H9 (cell line): ENCODE results near the gene POLR3C. TPM values are rescaled to one million over a fixed set of nuclear protein-coding genes. Genes with fewer than 3 reads are reported as not detected.

Source experiments
- DNase-seq: peaks from one replicate; pipeline ENCODE4 v3.0.0-alpha.2; 2017
- H2AFZ ChIP-seq: one replicate; pipeline ENCODE4 v1.6.1; 2013; ENCODE audit warnings: mild to moderate bottlenecking, low read length, control low read depth, moderate library complexity
- H2AK5ac ChIP-seq: 2 replicates; pipeline ENCODE4 v1.6.1; 2013; ENCODE audit warnings: low read length, control low read depth, mixed read lengths; ENCODE audit not compliant: insufficient read length
- H2BK120ac ChIP-seq: one replicate; pipeline ENCODE4 v1.6.1; 2013; ENCODE audit warnings: low read depth, mild to moderate bottlenecking, low read length, control low read depth, inconsistent platforms; ENCODE audit not compliant: poor library complexity, severe bottlenecking
- H2BK12ac ChIP-seq: 2 replicates; pipeline ENCODE4 v1.6.1; 2013; ENCODE audit warnings: low read length, control low read depth, mixed read lengths, low read depth; ENCODE audit not compliant: insufficient read length
- H2BK15ac ChIP-seq: 2 replicates; pipeline ENCODE4 v1.6.1; 2013; ENCODE audit warnings: low read depth, low read length, control low read depth
- H2BK20ac ChIP-seq: one replicate; pipeline ENCODE4 v1.6.1; 2013; ENCODE audit warnings: low read depth, mild to moderate bottlenecking, low read length, control low read depth, inconsistent platforms; ENCODE audit not compliant: poor library complexity, severe bottlenecking
- H2BK5ac ChIP-seq: 2 replicates; pipeline ENCODE4 v1.6.1; 2013; ENCODE audit warnings: low read length, control low read depth, mixed read lengths; ENCODE audit not compliant: insufficient read length
- H3K14ac ChIP-seq: 2 replicates; pipeline ENCODE4 v1.6.1; 2013; ENCODE audit warnings: low read length, control low read depth; ENCODE audit not compliant: insufficient read depth
- H3K18ac ChIP-seq: 2 replicates; pipeline ENCODE4 v1.6.1; 2013; ENCODE audit warnings: low read depth, mild to moderate bottlenecking, mixed read lengths, low read length, control low read depth; ENCODE audit not compliant: insufficient read length
- H3K23ac ChIP-seq: 2 replicates; pipeline ENCODE4 v1.6.1; 2013; ENCODE audit warnings: low read length, control low read depth, mixed read lengths, low read depth; ENCODE audit not compliant: insufficient read length
- H3K23me2 ChIP-seq: 2 replicates; pipeline ENCODE4 v1.6.1; 2013; ENCODE audit warnings: low read depth, mild to moderate bottlenecking, mixed read lengths, low read length, control low read depth; ENCODE audit not compliant: insufficient read length, poor library complexity, severe bottlenecking
- H3K27ac ChIP-seq: 2 replicates; pipeline ENCODE4 v1.5.1; 2013; ENCODE audit warnings: low read length, control low read depth, mixed read lengths, low read depth; ENCODE audit not compliant: insufficient read length
- H3K27me3 ChIP-seq: 2 replicates; pipeline ENCODE4 v1.6.1; 2013; ENCODE audit warnings: low read length, control low read depth, inconsistent platforms; ENCODE audit not compliant: insufficient read depth
- H3K4ac ChIP-seq: 2 replicates; pipeline ENCODE4 v1.6.1; 2013; ENCODE audit warnings: low read depth, mild to moderate bottlenecking, control low read depth, inconsistent platforms, low read length, moderate library complexity
- H3K4me1 ChIP-seq: 2 replicates; pipeline ENCODE4 v1.6.1; 2013; ENCODE audit warnings: low read length, control low read depth, inconsistent platforms; ENCODE audit not compliant: insufficient read depth
- H3K4me2 ChIP-seq: 2 replicates; pipeline ENCODE4 v1.6.1; 2013; ENCODE audit warnings: low read length, control low read depth, mixed read lengths; ENCODE audit not compliant: insufficient read length, insufficient read depth
- H3K56ac ChIP-seq: 2 replicates; pipeline ENCODE4 v1.6.1; 2013; ENCODE audit warnings: low read depth, mild to moderate bottlenecking, mixed read lengths, low read length, control low read depth; ENCODE audit not compliant: insufficient read length
- H3K79me1 ChIP-seq: 2 replicates; pipeline ENCODE4 v1.6.1; 2013; ENCODE audit warnings: low read depth, mild to moderate bottlenecking, moderate library complexity, low read length, control low read depth, inconsistent platforms; ENCODE audit not compliant: insufficient read depth, poor library complexity, severe bottlenecking
- H3K79me2 ChIP-seq: 2 replicates; pipeline ENCODE4 v1.6.1; 2013; ENCODE audit warnings: low read length, control low read depth, inconsistent platforms; ENCODE audit not compliant: insufficient read depth
- H3K9ac ChIP-seq: 2 replicates; pipeline ENCODE4 v1.6.1; 2013; ENCODE audit warnings: low read length, control low read depth, mixed read lengths; ENCODE audit not compliant: insufficient read length; ENCODE audit errors: extremely low read depth
- H3K9me3 ChIP-seq: one replicate; pipeline ENCODE4 v1.6.1; 2013; ENCODE audit warnings: low read depth, low read length, inconsistent platforms; ENCODE audit not compliant: control insufficient read depth
- H3T11ph ChIP-seq: one replicate; pipeline ENCODE4 v1.6.1; 2013; ENCODE audit warnings: mild to moderate bottlenecking, low read length, control low read depth, inconsistent platforms
- H4K20me1 ChIP-seq: one replicate; pipeline ENCODE4 v1.6.1; 2013; ENCODE audit not compliant: control insufficient read depth, insufficient read length, insufficient read depth
- H4K5ac ChIP-seq: 2 replicates; pipeline ENCODE4 v1.6.1; 2013; ENCODE audit warnings: low read depth, mild to moderate bottlenecking, mixed read lengths, low read length, control low read depth; ENCODE audit not compliant: insufficient read length
- H4K8ac ChIP-seq: replicated peaks from 2 replicates; pipeline ENCODE4 v1.6.1; 2013; ENCODE audit warnings: low read length, control low read depth, mixed read lengths, low read depth; ENCODE audit not compliant: insufficient read length
- H4K91ac ChIP-seq: 2 replicates; pipeline ENCODE4 v1.6.1; 2013; ENCODE audit warnings: low read depth, mild to moderate bottlenecking, moderate library complexity, mixed read lengths, low read length, control low read depth; ENCODE audit not compliant: insufficient read length
- H3K27ac Mint-ChIP-seq, 3 experiments: 2 replicates in 2 of 3; 3 replicates in 1 of 3; pipeline ENCODE4 v1.8.0; 2020 to 2021; ENCODE audit warnings: mixed read lengths in 3 of 3, mild to moderate bottlenecking in 1 of 3, moderate library complexity in 1 of 3
- H3K27me3 Mint-ChIP-seq: 2 replicates; pipeline ENCODE4 v1.8.0; 2021; ENCODE audit warnings: low read depth, mild to moderate bottlenecking, moderate library complexity, mixed read lengths
- H3K36me3 Mint-ChIP-seq, 3 experiments: 2 replicates in 2 of 3; 3 replicates in 1 of 3; pipeline ENCODE4 v1.8.0; 2020 to 2021; ENCODE audit warnings: low read depth in 3 of 3, mixed read lengths in 3 of 3; ENCODE audit not compliant: insufficient read depth in 1 of 3
- H3K4me1 Mint-ChIP-seq, 2 experiments: 2 replicates each; pipeline ENCODE4 v1.8.0; 2020; ENCODE audit warnings: mixed read lengths in 2 of 2
- H3K4me3 Mint-ChIP-seq, 2 experiments: 2 replicates in 1 of 2; 3 replicates in 1 of 2; pipeline ENCODE4 v1.8.0; 2020 to 2021; ENCODE audit warnings: mild to moderate bottlenecking in 2 of 2, mixed read lengths in 2 of 2, moderate library complexity in 1 of 2
- H3K9me3 Mint-ChIP-seq, 2 experiments: 2 replicates in 1 of 2; 3 replicates in 1 of 2; pipeline ENCODE4 v1.8.0; 2020; ENCODE audit warnings: mild to moderate bottlenecking in 2 of 2, mixed read lengths in 2 of 2, moderate library complexity in 1 of 2
- WGBS: extraction: QIAGEN DNeasy Blood & Tissue Kit; methylation state at CpG from one replicate; pipeline ENCODE4 v1.1.7; 2013; ENCODE audit warnings: missing lambda C conversion rate, low lambda C conversion rate, mixed read lengths; ENCODE audit not compliant: insufficient read length; ENCODE audit errors: extremely low coverage; 5-methylcytosine and 5-hydroxymethylcytosine counted together
- total RNA-seq: library from RNA; stranded (reverse); gene quantifications from 2 replicates; pipeline ENCODE4 v1.2.1, GENCODE V29; 2021
- TF ChIP-seq, protein P1 (sequence below): fragments of 200-600 bp; sonication (generic); conservative IDR thresholded peaks from 3 replicates; pipeline ENCODE4 v1.8.0; 2021; ENCODE audit warnings: antibody characterized with exemption, mild to moderate bottlenecking

The POLR3C gene
- total RNA-seq, 1 experiment from 2014 or later = 37.2 TPM

DNA sequence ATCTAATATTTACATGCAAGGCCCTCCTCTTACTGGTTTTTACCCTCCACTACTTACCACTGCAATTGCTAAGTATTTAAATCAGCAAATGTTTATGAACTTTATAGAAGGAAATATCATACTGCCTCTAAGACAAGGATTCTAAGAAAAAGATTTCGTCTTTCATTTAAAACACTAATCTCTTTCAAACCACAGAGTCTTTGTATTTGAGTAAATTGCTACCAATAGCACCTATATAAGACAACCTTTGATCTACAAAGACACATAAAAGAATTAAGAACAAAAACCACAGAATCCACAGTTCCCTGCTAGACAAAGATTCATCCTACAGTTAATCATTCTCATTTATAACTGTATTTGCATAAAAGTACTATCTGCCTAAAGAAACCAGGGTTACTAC is 37.7 kb upstream of the POLR3C start:
- H3K36me3 Mint-ChIP-seq = peaks cover 0 to 15% (median 5%) of the 10 kb centered on the region in 3 experiments; a peak in 5 of 7 replicates
- Histone ChIP-seq H4K5ac (no peak overlapping the region), H3K4me2 (no peak overlapping the region)

More for the DNA sequence above, 37.7 kb upstream of the POLR3C start:
- Histone ChIP-seq H2BK5ac (no peak overlapping the region), H3T11ph (no peak overlapping the region), H3K18ac (no peak overlapping the region), H3K79me1 (no peaks in the 10 kb centered on the region), H3K14ac (no peak overlapping the region), H4K91ac (no peak overlapping the region), H3K79me2 (no peaks in the 10 kb centered on the region), H2BK12ac (no peak overlapping the region), H3K4me1 (no peaks in the 10 kb centered on the region), H3K27ac (no peak overlapping the region), H3K23ac (no peak overlapping the region), H2BK120ac (no peak overlapping the region), H2BK15ac (no peak overlapping the region), H2BK20ac (no peak overlapping the region), H3K23me2 (no peaks in the 10 kb centered on the region), H2AK5ac (no peak overlapping the region), H3K9me3 (no peaks in the 10 kb centered on the region), H4K8ac (no peak overlapping the region), H3K4ac (no peak overlapping the region), H2AFZ (no peak overlapping the region), H3K27me3 (no peaks in the 10 kb centered on the region), H4K20me1 (no peaks in the 10 kb centered on the region), H3K9ac (no peak overlapping the region), H3K56ac (no peak overlapping the region)
- H3K27ac Mint-ChIP-seq = no peak overlapping the region
- peaks cover 3 to 14% of the 10 kb centered on the region in 2 experiments; a peak in 2 of 4 replicates for H3K4me1 Mint-ChIP-seq
- WGBS = no CpG with 5 or more reads among the region's 1 CpG
- no peak for DNase-seq
- H3K9me3 Mint-ChIP-seq = no peaks in the 10 kb centered on the region
- no peaks in the 10 kb centered on the region for H3K27me3 Mint-ChIP-seq
- TF ChIP-seq, protein P1, sequence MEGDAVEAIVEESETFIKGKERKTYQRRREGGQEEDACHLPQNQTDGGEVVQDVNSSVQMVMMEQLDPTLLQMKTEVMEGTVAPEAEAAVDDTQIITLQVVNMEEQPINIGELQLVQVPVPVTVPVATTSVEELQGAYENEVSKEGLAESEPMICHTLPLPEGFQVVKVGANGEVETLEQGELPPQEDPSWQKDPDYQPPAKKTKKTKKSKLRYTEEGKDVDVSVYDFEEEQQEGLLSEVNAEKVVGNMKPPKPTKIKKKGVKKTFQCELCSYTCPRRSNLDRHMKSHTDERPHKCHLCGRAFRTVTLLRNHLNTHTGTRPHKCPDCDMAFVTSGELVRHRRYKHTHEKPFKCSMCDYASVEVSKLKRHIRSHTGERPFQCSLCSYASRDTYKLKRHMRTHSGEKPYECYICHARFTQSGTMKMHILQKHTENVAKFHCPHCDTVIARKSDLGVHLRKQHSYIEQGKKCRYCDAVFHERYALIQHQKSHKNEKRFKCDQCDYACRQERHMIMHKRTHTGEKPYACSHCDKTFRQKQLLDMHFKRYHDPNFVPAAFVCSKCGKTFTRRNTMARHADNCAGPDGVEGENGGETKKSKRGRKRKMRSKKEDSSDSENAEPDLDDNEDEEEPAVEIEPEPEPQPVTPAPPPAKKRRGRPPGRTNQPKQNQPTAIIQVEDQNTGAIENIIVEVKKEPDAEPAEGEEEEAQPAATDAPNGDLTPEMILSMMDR = no peak
- no peak overlapping the region for H3K4me3 Mint-ChIP-seq
